ENCODE results near the gene URI1.
"Not testable (repeated sequence)": the region's sequence is repeated elsewhere in the genome, so short reads cannot be mapped to it uniquely, and the experiment has no call there.

Gene URI1

GRCh38 chr19:29940971-29941585, 961 bp upstream of the URI1 start:
- DNase-seq = no peak

GRCh38 chr19:29942404-29943261, 594 bp downstream of the URI1 start:
- DNase-seq = peak in 40 of 56 donors; percentile 26 to 75 (median 56)

GRCh38 chr19:29943615-29944014, 1.6 kb downstream of the URI1 start:
- no peak for DNase-seq

GRCh38 chr19:29944390-29945012, 2.5 kb downstream of the URI1 start:
- DNase-seq = no peak

GRCh38 chr19:29945017-29945416, 3.0 kb downstream of the URI1 start:
- no peak for DNase-seq

- no peak for DNase-seq
Observed at GRCh38 chr19:29945433-29945832, 3.4 kb downstream of the URI1 start.

GRCh38 chr19:29946645-29947044, 4.6 kb downstream of the URI1 start:
- no peak for DNase-seq

- DNase-seq = no peak
Observed at GRCh38 chr19:29947871-29948270, 5.8 kb downstream of the URI1 start.

GRCh38 chr19:29948759-29949470, 6.9 kb downstream of the URI1 start:
- DNase-seq = not testable (repeated sequence)

- no peak for DNase-seq
Observed at GRCh38 chr19:29952177-29952576, 10.1 kb downstream of the URI1 start.

- DNase-seq = no peak
Observed at GRCh38 chr19:29952646-29953045, 10.6 kb downstream of the URI1 start.

GRCh38 chr19:29953352-29954247, 11.6 kb downstream of the URI1 start:
- DNase-seq = no peak

GRCh38 chr19:29956855-29957254, 14.8 kb downstream of the URI1 start:
- DNase-seq = no peak

GRCh38 chr19:29961311-29961710, 19.3 kb downstream of the URI1 start:
- no peak for DNase-seq

GRCh38 chr19:29962793-29963192, 20.8 kb downstream of the URI1 start:
- no peak for DNase-seq

GRCh38 chr19:29963576-29963975, 21.5 kb downstream of the URI1 start:
- DNase-seq = no peak

- no peak for DNase-seq
Observed at GRCh38 chr19:29964171-29964570, 22.1 kb downstream of the URI1 start.

GRCh38 chr19:29965492-29965891, 23.5 kb downstream of the URI1 start:
- no peak for DNase-seq

GRCh38 chr19:29966142-29966541, 24.1 kb downstream of the URI1 start:
- not testable (repeated sequence) for DNase-seq

- DNase-seq = no peak
Observed at GRCh38 chr19:29966588-29967249, 24.7 kb downstream of the URI1 start.

All from nucleus accumbens (tissue), 56 donors.